T-helper 2 cell treated with Interferon-gamma antibody and Interleukin-4, amounts not matched to agents 100 ng/mL and 5 ng/mL, for 36 hours (primary cell): Measurements from ENCODE around the gene TRABD. TPM values are rescaled to one million over a fixed set of nuclear protein-coding genes. Genes with fewer than 3 reads are reported as not detected.

Source experiments
- intact Hi-C: fragments of 100-400 bp; cut with micrococcal nuclease; formaldehyde crosslinking; loops from one replicate; pipeline ENCODE4 v1.15.1; 2023
- total RNA-seq: library from RNA; stranded (reverse); gene quantifications from 2 replicates; pipeline ENCODE4 v1.2.3, GENCODE V29; 2022

Gene TRABD
- total RNA-seq, 1 donor from 2014 or later: 140 TPM

DNA sequence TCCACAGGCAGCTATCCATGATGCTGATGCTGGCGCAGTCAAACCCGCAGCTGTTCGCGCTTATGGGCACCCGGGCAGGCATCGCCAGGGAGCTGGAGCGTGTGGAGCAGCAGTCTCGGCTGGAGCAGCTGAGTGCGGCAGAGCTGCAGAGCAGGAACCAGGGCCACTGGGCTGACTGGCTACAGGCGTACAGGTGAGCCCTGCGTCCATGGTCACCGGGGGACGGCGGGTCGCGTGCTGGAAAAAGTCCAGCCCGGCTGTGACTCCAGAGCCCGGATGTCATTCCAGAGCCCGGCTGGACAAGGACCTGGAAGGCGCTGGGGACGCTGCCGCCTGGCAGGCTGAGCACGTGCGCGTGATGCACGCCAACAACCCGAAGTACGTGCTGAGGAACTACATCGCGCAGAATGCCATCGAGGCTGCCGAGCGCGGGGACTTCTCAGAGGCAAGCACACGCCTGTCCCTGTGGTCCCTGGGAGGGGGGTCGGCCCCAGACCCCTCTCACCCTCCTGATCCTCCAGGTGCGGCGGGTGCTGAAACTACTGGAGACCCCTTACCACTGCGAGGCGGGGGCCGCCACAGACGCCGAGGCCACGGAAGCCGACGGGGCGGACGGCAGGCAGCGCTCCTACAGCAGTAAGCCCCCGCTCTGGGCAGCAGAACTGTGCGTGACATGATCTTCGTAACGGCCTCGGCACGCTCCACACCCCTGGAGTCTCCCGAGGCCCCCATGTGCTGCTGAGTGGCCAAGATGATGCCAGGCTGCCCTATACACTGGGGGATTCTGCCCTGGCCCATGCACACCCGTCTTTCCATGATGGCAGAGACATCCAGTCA, 31.2 kb downstream of the TRABD start:
- intact Hi-C loops: no loop called here

DNA sequence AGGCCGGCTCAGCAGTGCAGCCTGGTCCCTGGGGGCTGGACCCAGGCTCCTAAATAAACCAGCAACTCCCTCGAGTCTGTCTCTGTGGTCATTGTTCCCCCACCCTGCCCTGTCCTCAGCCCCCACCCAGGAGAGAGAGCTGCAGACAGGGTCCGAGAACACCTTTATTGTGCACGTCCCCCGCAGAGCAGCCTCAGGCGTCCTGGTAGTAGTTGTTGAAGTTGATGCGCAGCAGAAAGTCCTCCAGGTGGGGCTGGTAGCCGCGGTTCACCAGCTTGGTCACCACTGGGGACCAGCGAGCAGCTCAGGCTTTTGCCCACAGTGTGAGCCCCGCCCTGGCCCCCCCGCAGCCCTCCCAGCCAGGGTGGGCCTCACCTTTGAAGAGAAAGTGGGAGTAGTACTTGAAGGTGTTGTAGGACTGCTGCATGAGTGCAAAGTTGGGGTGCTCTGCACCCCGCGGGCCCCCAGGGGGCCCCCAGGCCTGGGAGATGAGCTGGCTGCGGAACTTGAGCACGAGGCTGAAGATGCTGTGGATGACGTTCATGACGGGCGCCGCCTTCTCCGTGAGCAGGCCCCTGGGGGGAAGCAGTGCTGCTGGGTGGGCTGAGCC, 31.9 kb downstream of the TRABD start:
- intact Hi-C loops: no loop called here

DNA sequence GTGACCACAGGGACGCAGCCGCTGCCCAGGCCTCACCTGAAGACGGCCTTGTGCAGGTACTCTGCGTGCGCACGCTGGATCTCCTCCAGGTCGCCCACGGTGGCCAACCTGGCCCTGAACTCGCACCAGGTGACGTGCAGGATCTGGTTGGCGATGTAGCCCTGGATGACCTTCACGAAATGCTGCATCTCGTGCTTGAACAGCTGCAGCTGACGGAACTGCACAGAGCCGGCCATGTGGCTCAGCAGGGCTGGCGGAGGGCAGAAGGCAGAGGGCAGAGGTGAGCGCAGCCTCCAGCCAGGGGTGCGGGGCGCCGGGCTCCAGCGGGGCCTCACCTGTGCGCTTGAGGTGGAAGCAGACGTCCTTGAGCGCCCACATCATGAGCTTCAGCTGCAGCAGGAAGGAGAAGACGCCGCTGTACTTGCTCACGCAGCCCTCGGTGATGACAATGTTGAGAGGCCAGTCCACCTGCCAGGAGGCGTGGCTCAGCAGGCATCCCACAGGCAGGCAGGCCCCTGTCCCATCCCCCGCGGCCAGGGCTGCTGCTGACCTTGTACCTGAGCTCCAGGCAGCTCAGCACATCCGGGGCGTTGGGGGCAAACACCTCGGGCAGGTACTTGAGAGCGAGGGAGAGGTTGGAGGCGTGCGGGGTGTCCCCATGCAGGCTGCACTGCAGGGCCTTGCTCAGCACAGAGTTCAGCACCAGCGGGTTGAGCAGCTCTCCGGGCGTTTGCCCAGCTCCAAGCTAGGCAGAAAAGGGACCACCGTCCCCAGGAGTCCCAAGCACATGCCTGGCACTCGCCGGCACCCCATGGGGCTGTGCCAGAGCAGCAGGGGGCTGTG, 32.7 kb downstream of the TRABD start:
- intact Hi-C loops: no loop called here

DNA sequence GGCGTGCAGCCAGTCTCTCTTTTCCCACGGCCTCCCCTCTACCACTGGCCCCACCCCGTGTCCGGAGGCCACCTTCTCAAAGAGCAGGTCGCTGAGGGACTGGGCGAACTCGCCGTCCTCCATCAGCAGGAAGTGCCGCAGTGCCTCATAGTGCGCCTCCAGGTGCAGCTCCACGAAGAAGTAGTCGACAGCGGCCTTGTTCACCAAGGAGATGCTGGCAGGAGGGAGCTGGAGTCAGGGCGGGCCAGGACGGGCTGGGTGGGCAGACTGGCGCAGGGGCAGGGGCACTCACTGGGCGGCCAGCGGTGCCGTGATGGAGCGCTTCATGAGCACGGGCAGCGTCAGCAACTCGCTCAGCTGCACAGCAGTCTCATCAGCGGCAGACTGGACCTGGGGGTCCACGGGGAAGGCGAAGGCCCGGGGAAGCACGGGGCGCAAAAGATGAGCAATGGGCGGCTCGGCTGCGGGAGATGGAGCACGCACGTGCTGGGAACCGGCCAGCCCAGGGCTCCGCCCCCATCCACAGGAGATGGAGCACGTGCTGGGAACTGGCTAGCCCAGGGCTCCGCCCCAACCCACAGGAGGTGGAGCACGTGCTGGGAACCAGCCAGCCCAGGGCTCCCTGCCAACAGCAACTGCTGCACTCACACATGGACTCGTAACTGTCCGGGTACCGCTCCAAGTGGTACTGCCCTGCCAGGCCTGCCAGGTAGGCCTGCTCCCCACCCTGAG, 33.4 kb downstream of the TRABD start:
- intact Hi-C loops: no loop called here

DNA sequence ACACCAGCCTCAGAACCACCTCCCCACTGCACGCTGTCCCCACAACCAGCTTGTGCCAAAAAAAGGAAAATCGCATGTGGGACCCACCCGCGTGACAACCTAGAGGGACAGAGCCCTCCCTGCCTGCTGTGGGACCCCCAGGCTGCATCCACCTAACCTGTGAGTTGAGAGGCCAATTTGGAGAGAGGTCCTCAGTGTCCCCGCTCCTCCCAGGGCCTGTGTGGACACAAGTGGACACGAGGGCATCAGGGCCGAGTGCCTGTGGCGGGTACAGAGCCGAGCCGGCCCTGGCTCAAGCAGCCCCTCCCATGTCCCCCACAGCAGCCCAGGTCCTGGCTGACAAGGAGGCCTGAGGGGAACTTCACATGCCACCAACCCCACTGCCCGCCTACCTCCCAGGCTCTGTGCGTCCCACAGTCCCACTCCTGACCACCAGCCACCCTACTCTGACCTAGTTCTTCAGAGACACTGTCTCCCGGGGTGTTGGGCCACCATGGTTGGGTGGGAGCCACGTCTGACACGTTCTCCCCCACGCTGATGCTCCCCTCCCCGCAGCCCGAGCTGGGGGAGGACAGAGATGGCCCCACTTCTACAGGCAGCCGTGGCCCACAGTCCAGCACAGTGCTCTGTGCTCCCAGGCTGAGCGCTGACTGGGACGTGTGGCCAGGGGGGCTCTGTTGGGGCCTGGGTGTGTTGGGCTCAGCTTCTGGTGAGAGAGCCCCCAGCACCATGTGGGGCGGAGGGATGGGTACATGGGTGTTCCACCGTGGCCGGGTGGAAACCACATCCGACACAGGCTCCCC, 34.3 kb downstream of the TRABD start:
- intact Hi-C loops: no loop called here

DNA sequence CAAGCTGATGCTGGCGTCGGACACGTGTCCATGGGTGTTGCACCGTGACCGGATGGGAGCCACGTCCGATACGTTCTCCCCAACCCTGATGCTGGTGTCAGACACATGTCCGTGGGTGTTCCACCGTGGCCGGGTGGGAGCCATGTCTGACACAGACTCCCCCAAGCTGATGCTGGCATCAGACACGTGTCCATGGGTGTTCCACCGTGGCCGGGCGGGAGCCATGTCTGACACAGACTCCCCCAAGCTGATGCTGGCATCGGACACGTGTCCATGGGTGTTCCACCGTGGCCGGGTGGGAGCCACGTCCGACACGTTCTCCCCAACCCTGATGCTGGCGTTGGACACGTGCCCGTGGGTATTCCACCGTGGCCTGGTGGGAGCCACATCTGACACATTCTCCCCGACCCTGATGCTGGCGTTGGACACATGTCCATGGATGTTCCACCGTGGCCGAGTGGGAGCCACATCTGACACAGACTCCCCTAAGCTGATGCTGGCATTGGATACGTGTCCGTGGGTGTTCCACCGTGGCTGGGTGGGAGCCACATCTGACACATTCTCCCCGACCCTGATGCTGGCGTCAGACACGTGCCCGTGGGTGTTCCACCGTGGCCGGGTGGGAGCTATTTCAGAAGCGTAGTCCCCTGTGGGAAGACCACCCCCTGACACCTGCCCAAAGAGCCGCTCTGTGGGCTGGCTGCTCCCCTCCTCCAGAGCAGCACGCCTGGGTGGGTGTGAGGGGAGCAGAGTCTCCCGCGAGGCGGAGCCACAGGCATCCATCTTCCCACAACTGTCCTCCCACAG, 35.1 kb downstream of the TRABD start:
- intact Hi-C loops: no loop called here

DNA sequence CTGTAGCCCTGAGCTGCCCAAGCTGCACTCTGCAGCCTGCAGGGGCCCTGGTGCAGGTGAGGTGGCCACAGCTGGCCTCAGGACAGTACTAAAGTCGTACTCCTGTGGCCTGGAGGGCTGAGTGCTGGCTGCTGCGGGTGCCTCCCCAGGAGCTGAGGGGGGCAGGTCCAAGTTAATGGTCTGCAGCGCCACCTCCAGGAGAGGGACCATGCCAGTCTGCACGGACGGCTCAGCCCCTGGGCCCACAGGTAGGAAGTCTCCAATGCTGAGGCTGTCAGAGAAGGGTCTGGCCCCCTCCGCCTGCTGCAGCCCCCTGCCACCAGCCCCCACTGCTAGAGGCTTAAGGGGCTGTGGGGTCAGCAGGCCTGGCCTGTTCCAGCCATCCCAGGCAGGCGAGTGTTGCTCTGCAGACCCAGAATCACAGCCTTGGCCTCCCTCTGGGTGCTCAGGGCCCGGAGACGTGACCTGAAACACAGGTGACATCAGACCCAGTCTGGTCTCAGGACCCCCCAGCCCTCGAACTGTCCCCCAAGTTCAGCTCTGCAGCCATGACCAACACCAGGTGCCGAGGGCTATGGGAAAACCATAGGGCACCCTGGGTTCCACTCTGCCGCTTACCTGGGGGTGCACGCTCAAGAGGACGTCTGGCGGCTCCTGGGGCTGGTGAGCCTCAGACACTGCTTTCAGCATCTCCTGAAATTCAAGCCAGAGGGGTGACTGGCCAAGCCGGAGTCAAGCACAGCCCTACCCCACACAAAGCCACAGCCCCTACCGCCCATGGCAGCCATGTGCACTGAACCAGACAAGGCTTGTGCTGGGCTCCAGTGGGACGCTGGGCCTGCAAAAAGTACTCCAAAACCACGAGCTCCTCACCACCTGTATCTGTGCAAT, 35.9 kb downstream of the TRABD start:
- intact Hi-C loops: no loop called here

DNA sequence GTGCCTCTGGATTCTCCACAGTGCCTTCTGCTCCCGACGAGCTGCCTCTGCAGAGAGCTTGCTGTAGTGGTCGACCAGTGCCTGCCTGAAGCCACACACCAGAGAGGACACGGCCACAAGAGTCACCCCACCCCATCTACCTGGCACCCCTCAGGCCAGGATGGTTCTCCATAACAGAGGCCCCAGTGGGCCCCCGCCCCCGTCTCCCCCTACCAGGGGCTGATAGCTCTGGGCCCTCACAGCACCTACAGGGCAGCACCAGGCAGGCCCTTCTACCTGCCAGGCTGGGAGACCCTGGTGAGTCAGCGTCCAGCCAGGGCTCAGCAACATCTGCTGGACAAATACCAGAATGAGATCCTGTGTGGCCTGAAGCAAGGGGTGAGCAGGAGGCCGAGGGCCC, 36.8 kb downstream of the TRABD start:
- intact Hi-C loops: no loop called here

DNA sequence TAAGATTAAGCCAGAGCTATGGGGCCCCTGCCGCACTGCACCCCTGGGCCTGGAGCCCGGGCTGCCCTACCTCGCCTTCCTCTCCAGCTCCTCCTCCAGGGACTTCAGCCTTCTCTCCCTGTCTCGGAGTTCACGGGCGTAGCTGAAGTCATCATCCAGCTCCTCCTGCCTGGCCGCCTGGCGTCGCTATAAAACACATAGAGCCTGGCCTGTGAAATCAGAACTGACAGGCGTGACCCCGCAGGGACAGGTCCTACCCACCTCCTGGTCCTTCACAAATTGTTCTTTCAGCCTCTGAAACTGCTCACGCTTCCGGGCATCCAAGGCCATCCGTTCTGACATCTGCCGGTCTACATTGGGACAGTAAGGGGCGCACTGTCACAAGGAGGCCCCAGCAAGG, 38.4 kb downstream of the TRABD start:
- intact Hi-C loops: no loop called here

DNA sequence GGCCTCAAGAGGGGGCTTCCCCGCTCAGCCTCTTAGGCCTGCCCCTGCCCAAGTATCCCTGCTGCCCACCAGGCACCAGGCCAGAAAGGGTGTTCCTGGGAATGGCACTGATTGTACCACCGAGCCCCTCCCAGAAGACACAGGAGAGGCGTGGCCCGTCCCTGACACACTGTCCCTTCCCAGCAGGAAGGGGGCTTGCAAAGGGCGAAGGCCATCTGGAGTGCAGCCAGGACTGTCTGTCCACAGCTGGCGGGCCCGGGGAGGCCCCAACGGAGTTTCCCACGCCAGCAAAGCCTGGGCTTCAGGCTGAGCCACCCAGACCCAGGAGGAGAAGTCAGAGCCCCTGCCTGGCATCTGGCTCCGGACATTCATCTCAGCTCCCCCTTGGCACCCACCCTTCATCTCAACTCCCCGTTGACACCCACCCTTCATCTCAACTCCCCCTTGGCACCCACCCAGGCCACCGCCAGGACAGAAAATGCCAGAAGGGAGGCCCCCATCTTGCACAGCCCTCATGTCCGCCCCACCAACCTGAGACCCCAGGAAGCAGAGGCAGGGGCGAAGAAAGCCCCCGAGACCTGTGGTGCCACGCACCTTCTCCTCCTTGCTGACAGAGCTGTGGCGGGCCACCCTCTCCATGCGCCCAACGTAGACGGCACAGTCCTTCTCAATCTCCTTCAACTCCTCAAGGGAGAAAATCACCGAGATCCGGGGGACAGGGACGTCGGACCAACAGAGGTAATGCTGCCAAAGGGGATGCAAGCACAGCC, 39.7 kb downstream of the TRABD start:
- intact Hi-C loops: no loop called here

DNA sequence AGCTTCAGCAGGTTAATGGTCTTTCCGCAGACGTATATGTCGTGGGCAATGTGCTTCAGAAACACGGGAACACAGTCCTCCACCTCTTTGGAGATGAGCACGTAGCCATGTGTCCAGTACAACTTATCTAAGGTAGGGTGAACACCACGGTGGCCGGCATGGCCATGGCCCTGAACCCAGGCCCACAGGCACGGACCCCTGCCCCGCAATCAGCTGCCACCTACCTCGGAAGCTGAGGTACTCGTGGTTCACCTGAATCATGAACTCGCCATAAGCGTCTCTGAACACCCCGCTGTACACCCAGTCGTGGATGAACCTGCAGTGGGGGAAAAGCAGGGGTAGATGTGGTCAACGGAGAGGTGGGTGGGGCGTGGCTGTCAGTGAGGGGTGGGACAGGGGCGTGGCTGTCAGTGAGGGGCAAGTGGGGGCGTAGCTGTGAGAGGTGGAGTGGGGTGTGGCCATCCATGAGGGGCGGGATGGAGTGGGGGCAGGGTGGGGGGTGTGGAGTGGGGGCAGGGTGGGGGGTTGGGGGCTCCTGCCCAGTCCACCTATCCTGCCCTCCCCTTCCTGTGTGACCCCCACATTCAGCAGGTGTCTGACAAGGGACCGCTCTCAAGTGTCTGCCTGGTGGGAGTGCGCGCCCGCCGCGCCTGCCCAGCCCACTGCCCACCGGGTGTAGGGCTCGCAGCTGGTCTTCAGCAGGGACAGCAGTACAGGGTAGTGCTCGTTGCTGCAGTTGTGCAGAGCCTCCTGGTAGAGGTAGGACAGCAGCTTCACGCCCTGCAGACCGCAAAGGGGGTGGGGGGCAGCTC, 40.6 kb downstream of the TRABD start:
- intact Hi-C loops: no loop called here

DNA sequence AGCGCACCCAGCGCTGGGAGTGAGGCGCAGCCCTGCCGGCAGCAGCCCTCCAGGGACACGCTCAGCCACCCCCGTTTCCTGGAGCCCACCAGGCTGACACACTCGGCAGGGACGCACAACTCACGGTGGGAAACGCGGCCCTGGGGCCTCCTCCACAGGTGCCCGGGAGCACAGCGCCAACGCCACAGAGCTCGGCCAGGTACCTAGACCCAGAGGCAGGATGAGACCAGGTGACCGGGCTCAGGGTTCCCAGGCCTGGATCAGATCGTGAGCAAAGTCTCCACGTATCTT, 41.1 kb downstream of the TRABD start:
- intact Hi-C loops: no loop called here

DNA sequence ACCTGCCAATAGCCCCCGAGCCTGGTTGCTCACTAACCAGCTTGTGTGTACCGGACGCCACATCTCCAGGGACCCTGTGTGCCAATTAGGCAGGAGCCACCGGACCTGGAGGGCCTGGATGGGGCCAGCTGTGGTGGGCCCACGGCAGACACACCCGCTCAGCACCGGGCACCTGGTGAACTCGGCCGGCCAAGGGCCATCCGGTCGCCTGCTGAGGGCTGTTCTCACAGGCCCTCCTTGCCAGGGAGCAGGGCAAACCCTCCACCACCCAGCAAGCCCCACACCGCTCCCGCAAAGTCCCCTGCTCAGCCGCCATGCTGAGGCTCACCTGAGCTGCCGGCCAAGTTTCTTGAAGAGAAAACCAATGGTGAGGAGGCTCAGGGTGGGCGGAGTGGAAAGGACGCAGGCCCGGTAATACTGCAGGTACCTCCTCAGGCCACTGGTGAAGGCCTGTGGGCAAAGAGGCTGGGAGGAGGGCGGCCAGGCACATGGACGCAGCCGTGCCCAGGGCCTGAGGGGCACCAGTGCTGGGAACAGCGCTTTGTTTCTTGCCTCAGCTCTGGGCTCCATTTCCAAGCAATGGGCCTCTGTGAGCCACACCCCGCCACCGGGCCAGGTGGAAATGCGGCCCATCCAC, 42.0 kb downstream of the TRABD start:
- intact Hi-C loops: no loop called here

DNA sequence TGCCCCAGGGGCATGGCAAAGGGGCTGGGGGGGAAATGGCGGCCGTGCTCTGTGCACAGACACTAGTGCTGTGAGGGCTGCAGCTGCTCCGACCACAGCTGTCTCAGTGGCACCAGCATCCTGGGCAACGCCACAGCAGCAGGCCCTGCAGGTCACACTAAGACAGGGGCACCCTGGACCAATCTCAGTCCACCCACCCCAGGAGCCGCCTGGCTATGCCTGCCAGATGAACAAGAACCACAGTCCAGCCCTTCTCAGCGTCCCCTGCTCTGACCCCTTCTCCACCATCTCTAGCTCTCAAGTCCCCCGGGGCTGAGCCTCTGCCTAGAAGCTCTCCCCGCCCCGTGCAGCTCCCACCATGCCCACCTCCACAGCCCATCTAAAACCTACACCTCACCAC, 42.7 kb downstream of the TRABD start:
- intact Hi-C loops: no loop called here

DNA sequence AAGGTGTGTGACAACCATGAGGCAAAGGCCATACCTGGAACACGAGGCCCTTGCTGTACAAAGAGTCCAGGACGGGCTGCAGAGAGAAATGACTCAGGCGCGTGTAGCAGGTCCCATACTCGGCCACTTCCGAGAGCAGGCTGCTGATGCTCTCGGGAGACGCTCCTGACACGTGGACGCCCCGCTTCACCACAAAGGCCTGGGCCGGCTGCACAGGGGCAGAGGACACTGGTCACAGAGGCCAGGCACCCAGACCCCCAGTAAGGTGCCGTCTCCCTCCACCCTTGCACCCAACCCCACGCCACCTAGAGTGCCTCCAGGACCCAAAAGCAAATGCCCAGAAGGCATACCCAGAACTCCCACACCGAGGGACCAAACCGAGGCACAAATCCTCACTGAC, 43.7 kb downstream of the TRABD start:
- intact Hi-C loops: no loop called here

DNA sequence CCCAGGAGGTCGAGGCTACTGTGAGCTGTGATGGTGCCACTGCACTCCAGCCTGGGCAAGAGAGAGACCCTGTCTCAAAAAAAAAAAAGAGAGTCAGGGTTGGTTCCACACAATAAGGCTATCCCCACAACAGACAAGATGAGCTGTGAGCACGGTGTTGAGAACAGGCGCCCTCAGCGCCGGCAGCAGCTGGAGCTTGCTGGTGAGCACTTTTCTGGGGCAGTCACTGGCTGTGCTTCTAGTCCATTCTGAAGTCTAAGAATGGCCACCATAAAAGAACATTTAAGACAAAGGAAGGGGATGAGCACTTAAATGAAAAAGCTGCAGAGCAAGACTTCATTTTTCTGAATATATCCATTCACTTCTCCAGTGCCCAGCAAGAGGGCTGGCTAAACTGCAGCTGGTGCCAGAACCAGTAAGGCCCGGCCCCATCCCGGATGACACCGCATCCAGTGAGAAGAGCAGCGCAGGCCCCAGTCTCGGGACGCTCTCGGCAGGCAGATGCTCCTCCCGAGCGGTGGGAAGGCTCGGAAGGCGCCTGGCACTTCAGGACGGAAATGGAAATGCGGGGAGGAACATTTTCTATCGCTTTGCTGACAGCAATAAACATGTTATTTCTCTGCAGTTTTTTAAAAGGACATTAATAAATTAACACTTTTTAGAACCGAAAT, 46.9 kb downstream of the TRABD start:
- intact Hi-C loops: no loop called here
